Dermis blood vessel endothelial cell (primary cell): ENCODE measurements around the gene HHAT. TPM values are rescaled to one million over a fixed set of nuclear protein-coding genes. Genes with fewer than 3 reads are reported as not detected.
"Not testable (repeated sequence)": the region's sequence is repeated elsewhere in the genome, so short reads cannot be mapped to it uniquely, and the experiment has no call there.

ENCODE experiments used
- DNase-seq: peaks from one replicate; pipeline ENCODE4 v3.0.0; 2010
- total RNA-seq: library from RNA; depleted of rRNA; stranded (reverse); fragments of >200 nt; gene quantifications from 2 replicates; pipeline ENCODE4 v1.2.3, GENCODE V29; 2014

The HHAT gene
- total RNA-seq, 1 donor from 2014 or later, result 4.8 TPM

- DNase-seq, result no peak
Observed at GRCh38 chr1:210397681-210398080, 69.0 kb downstream of the HHAT start.

DNA sequence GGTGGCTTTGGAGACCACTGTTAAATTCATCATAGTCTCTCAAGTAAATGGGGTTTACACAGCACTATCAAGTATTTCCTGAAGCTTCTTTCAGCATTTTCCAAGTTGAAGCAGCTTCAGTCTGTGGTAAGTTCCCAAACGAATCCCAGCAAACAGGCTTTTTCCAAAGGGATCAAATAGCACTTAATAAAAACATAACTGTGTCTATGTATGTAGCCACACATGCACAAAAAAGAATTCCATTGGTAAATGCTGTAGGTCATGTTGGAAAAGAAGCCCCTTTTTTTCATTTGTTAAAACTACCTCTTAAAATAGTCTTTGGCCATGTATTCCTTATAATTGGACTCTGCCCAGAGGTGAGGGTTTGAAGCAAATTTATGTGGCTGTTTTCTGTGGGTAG lies 69.8 kb downstream of the HHAT start:
- no peak for DNase-seq

- DNase-seq, result peak; percentile 73
Observed at GRCh38 chr1:210400043-210400840, 71.5 kb downstream of the HHAT start.

GRCh38 chr1:210402560-210402959 lies 73.9 kb downstream of the HHAT start:
- DNase-seq, result no peak

DNA sequence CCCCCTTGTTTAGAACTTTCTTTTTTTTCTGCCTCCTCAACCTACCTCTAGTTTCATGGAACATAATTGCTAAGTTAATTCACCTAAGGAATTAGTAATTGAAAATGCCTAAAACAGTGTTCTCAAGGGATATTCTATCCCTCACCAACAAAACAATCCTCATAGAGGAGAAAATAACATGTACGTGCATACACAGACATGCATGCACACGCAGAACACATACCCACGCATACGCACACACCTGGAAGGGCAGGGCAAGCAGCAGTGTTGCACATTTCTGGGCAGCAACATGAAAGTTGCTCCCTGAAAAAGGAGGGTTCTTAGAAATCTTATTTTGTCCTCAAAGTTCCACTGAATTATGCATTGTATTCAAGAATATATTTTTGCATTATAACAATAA lies 76.6 kb downstream of the HHAT start:
- DNase-seq, result no peak

GRCh38 chr1:210406341-210406740 lies 77.6 kb downstream of the HHAT start:
- not testable (repeated sequence) for DNase-seq

DNA sequence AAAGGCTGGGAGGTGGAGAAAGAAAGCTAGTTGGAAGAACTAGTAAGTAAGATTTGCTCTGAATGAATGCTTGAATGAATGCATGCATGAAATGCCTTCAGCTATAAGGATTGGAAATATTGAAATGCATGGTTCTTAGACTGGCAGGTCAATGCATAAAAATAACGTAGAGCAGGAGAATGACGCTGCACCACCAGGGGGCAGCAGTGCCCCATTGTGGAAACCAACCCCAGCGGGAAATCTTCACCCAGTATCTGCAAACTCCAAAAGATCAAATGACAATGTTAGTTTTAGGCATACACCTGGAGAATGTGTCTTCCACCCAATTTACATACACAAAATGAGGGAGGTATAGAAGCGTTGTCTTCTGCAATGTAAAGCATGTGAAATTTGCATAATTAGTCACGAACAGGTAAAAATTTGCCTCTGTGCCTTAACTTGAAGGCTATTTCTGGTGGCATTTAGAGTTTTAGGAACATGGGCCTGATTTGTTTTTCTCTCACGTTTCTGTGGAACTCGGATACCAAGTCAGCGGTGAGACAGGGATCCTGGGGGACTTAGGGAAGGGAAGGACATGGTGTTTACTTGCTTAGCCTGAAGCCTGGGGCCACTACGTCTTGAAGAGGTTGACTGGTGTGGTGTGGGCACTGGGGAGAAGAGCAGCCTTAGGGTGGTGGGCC lies 78.6 kb downstream of the HHAT start:
- peak; percentile 76 for DNase-seq

GRCh38 chr1:210407887-210408252 lies 79.2 kb downstream of the HHAT start:
- DNase-seq, result no peak

- DNase-seq, result no peak
Observed at GRCh38 chr1:210412240-210412639, 83.5 kb downstream of the HHAT start.

GRCh38 chr1:210413951-210414350 lies 85.2 kb downstream of the HHAT start:
- no peak for DNase-seq

- DNase-seq, result no peak
Observed at GRCh38 chr1:210415846-210416448, 87.2 kb downstream of the HHAT start.

DNA sequence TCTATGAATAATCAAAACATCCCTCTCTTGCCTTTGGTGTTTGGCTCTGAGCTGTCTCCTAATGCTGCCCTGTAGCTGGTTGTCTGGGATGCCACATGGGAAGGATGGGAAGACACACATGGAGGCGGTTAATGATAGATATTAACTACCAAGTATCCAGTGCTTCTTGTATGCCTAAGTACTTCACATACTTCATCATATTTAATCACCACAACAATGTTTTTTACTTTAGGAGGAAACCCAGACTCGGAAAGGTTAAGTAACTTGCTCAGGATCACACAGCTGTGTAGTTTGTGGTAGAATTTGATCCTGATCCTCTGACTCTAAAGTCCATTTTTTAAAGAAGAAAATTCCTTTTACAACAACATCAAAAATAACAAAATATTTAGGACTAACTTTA lies 88.0 kb downstream of the HHAT start:
- DNase-seq, result no peak

- no peak for DNase-seq
Observed at GRCh38 chr1:210417881-210418280, 89.2 kb downstream of the HHAT start.

DNA sequence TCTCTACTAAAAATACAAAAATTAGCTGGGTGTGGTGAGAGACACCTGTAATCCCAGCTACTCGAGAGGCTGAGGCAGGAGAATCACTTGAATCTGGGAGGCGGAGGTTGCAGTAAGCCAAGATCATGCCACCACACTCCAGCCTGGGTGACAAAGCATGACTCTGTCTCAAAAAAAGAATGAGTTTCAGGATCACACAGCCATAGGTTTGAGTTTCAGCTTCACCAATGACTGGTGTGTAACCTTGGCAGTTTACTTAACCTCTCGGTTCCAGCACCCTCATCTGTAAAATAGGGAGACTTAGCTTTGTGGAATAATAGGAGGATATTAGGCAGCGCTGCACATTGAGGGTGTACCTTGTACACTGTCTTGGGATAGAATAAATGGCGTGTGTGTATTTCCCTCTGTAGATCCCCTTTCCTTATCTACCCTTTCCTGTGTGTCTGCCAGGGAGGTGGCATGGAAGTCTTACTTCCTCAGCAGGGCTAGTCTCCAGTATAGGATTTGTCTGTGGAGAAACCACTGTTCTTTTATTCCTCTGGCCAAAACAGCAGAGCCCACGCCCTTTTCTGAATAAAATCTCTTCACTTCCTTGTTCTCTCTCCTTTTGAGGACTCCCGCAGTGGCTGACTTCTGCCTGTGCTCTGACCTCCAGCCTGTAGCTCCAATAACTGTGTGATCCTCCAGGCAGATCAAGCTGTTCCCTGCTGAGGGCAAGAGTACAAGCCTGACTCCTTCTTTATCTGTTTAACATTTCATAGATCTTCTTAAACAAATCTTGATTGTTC lies 90.4 kb downstream of the HHAT start:
- DNase-seq, result no peak

GRCh38 chr1:210426696-210427095 lies 98.0 kb downstream of the HHAT start:
- DNase-seq, result not testable (repeated sequence)

GRCh38 chr1:210428696-210429095 lies 100.0 kb downstream of the HHAT start:
- DNase-seq, result no peak

GRCh38 chr1:210434223-210434622 lies 105.5 kb downstream of the HHAT start:
- no peak for DNase-seq

DNA sequence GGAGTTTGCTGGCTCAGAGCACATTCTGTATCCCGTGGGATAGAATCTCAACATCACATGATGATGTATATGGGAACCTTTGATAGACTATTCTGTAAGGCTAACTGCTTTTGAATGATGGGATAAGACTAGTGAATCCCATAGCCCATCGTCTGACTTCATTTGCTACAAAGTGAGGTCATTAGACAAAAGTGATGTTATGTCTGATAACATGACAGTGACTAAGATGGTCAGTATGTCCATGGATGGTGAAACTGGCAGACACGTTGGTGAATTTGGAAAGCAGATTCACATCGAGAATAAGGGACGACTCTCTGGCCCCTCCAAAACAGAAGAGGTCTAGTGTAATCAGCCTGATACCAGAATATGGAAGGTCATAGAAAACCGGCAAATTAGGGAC lies 108.4 kb downstream of the HHAT start:
- DNase-seq, result no peak

- no peak for DNase-seq
Observed at GRCh38 chr1:210437781-210438180, 109.1 kb downstream of the HHAT start.

- peak; percentile 68 for DNase-seq
Observed at GRCh38 chr1:210438928-210439841, 110.5 kb downstream of the HHAT start.

- DNase-seq, result no peak
Observed at GRCh38 chr1:210440081-210440480, 111.4 kb downstream of the HHAT start.

DNA sequence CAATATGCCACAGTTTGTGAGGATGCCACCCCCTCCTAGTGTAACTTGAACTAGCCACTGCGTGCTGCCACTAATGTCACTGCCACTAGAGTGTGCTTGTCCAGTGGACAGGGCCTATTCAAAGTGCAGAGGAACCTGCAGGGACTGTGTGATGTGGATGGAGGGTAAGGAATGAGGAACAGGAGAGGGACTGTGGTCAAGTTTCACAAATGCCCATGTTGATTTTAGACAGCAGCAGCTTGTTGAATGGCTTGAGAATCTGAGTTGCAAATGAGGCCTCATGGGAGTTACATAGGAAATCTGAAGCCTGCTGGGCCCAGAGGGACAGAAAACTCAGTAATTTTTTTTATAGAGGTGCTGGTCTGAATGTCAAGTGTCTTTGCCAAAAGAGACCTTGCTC lies 112.3 kb downstream of the HHAT start:
- no peak for DNase-seq
